GM21526 (cell line): Measurements from ENCODE around the gene BRIP1.
"Not testable (repeated sequence)": the region's sequence is repeated elsewhere in the genome, so short reads cannot be mapped to it uniquely, and the experiment has no call there.

Experiments
- ATAC-seq: cut with Tn5 transposase; IDR thresholded peaks from one replicate; pipeline ENCODE4 v1.9.1; 2021; ENCODE audit warnings: moderate library complexity; ENCODE audit not compliant: unreplicated experiment, low FRiP score

Gene BRIP1

DNA sequence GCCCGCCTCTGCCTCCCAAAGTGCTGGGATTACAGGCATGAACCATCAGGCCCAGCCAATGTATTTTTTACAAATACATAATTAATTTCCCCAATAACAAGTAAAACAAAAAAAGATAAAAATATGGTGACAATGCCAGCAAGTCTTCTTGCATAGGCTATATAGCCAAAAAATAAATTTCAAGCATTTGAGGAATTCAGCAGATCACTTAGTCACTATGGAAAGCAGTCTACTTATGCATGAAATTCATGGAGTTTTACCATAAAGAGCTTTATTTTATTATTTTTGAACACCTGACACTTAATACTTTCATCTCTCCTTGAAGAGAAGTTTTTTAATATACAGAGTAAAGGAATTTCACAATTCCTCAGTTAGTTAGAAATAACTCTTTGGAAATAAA, 56.4 kb downstream of the BRIP1 start:
- no peak for ATAC-seq

DNA sequence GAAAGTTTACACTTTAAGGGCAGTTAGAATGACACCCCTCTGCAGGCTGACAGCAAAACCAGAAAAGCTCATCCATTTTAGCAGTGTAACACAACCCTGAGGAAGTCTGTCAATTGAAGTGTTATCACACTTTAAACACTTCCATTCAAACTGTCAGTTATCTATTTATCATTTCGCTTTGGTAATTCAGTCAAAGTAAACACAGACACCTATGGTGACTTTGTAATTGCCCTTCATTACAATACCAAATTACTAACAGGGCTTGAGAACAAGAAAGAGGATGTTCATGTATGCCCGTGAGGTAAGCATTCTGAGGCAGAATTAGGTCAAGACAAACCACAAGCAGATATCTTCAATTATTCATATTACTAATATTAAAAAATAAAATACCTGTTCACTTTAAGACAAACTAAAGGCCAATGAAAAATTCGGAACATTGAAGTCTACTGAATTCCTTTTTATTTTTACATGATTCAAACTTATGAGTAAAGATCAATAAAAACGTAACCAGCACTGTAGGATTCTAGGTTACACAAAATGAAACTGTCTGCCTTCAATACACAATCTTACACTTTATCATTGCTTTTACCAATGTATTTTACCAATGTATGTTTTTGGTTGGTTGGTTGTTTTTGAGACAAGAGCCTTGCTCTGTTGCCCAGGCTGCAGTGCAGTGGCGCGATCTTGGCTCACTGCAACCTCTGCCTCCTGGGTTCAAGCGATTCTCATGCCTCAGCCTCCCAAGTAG, 57.1 kb downstream of the BRIP1 start:
- no peak for ATAC-seq

GRCh38 chr17:61805399-61805798, 57.9 kb downstream of the BRIP1 start:
- ATAC-seq: no peak

- ATAC-seq: no peak
These were observed 59.5 kb downstream of the BRIP1 start for GRCh38 chr17:61803796-61804195.

- ATAC-seq: no peak
These were observed 60.1 kb downstream of the BRIP1 start for GRCh38 chr17:61803216-61803615.

DNA sequence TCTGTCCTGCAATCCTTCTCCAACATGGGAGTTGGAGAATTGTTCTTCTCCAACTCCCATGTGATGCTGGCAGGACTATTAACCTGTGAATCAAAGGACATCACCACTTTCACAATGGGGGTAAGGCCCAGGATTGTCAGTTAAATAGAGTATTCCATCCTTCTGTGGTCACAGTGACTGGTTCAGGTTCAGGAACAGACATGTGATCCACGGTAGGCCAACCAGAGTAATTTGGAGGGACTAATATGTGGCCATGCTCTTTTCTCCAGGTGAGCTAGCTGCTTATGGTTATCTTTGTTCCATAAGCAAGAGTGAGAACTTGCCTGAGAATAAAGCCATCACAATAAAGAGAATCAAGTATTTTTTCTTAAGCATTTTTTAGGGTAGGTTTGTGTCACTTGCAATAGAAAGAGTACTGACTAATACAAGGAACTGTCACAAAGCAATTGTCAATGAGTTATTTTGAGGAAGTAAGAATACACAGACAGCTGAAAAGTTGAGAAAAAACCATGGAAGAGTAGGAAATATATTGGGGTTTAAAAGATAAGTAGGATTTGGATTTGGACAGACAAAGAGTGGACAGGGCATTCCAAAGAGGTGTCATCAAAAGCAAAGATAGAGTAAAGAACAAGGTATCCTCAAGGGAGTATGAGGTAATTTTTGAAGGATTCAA, 63.4 kb downstream of the BRIP1 start:
- no peak for ATAC-seq

- ATAC-seq: no peak
These were observed 66.0 kb downstream of the BRIP1 start for GRCh38 chr17:61797283-61797682.

DNA sequence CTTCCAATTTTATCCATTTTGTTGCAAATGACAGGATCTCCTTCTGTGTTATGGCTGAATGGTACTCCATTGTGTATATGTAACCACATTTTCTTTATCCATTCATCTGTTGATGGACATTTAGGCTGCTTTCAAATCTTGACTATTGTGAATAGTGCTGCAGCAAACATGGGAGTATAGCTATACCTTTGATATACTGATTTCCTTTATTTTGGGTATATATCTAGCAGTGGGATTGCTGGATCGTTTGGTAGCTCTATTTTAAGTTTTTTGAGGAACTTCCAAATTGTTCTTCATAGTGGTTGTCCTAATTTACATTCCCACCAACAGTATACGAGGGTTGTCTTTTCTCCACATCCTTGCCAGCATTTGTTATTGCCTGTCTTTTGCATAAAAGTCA, 67.8 kb downstream of the BRIP1 start:
- no peak for ATAC-seq

DNA sequence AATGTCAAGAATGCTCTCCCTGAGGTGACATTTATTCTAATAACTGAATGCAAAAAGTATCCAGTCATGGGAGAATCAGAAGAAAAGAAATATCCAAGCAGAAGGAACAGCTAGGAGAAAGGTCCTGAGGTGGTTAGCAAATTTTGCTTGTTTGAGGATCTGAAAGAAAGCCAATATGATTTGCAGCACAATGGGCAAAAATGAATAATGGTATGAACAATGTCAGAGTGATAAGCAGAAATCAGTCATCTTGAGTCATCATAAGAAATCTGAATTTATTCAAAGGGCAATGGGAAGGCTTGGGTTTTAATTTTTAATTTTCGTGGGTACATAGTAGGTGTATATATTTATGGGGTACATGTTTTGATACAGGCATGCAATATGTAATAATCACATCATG, 68.5 kb downstream of the BRIP1 start:
- ATAC-seq: no peak

DNA sequence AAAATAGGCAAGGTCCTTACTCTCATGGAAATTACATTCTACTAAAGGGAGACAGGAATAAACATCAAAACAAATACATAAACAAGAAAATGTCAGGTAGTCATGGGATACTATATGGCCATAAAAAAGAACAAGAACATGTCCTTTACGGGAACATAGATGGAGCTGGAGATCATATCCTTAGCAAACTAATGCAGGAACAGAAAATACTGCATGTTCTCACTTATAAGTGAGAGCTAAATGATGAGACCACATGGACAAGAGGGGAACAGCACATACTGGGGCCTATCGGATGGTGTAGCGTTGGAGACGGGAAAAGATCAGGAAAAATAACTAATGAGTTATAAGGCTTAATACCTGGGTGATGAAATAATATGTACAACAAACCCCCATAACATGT, 69.1 kb downstream of the BRIP1 start:
- no peak for ATAC-seq

DNA sequence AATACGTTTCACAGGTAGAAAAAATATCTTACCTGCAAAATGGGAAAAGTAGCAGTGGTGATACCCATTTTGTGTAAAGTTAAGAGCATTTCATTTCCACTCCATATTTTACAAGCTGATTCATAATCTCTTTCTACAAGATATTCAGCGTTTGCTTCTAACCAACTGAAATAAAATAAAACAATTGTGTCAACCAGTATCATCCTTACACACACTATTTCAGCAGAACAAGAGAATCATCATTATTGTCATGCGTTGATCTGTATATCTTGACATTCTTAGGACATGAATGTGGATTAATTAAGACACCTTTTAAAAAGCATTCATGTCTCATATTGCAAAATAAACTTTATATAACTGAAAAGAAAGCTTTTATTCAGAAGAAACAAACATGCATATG, 69.8 kb downstream of the BRIP1 start:
- ATAC-seq: no peak

DNA sequence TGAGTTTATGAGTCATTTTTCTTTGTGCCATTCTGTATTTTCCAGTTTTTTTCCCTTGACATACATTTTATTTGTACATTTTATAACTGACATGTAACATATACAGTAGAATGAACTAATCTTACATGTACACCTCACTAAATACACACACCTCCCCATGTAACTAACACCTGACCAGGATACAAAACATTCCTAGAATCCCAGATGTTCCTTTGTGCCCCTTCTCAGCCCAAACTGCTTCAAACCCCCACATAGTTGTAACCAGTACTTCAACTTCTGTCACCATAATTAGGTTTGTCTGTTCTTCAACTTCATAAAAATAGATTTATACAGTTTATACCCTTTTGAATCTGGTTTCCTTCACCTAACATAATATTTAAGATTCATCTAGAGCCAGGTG, 73.5 kb downstream of the BRIP1 start:
- no peak for ATAC-seq

- no peak for ATAC-seq
These were observed 77.2 kb downstream of the BRIP1 start for GRCh38 chr17:61786088-61786487.

DNA sequence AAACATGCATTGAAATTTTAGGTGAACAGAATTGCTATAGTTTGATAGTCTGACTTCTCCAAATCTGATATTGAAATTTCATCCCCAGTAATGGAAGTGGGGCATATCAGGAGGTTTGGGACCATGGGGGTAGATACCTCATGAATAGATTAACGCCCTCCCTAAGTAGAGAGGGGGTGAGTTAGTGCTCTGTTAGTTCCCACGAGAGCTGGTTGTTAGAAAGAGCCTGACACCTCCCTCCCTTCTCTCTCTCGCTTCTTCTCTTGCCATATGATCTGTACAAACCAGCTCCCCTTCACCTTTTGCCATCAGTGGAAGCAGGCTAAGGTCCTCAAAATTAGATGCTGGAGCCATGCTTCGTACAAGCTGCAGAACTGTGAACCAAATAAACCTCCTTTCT, 78.8 kb downstream of the BRIP1 start:
- peak; percentile 36 for ATAC-seq

- ATAC-seq: peak; percentile 61
These were observed 79.6 kb downstream of the BRIP1 start for GRCh38 chr17:61783556-61784304.

GRCh38 chr17:61783120-61783519, 80.2 kb downstream of the BRIP1 start:
- ATAC-seq: no peak

DNA sequence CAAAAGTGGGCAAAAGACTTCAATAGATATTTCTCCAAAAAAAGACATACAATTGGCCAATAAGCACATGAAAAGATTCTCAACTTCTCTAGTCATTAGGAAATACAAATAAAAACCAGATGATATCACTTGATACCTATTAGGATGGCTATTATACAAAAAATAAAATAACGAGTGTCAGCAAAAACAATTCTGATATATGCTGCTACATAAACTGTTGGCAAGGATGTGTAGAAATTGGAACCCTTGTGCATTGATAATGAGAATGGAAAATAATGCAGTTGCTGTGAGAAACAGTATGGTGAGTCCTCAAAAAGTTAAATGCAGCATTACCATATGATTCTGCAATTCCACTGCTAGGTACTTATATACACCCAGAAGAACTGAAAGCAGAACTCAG, 80.6 kb downstream of the BRIP1 start:
- no peak for ATAC-seq

DNA sequence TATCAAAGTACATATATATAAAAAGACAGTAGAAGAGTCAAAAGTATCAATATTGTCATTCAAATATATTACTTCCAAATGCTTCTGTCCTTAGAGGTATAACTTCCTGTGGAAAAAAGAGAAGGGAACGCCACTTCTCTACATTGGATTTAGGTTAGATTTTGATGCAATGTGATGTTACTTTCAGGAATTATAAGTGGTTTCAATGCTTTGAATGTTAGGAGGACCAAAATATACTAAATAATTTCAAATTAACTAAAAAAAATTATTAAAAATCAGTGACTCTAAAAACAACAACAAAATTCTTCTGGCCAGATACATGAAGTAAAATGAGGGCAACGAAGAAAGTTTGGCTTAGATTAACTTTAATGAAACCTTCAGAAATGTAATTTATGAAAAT, 88.0 kb downstream of the BRIP1 start:
- ATAC-seq: no peak

GRCh38 chr17:61774724-61775123, 88.6 kb downstream of the BRIP1 start:
- no peak for ATAC-seq

DNA sequence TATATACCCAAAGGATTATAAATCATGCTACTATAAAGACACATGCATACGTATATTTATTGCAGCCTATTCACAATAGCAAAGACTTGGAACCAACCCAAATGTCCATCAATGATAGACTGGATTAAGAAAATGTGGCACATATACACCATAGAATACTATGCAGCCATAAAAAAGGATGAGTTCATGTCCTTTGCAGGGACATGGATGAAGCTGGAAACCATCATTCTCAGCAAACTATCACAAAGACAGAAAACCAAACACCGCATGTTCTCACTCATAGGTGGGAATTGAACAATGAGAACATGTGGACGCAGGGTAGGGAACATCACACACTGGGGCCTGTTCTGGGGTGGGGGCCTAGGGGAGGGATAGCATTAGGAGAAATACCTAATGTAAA, 89.2 kb downstream of the BRIP1 start:
- ATAC-seq: not testable (repeated sequence)

- no peak for ATAC-seq
These were observed 92.4 kb downstream of the BRIP1 start for GRCh38 chr17:61770752-61771533.
